Mesenteric fat pad (tissue), 1 donor: Measurements from ENCODE around the gene ANKRD26. TPM values are rescaled to one million over a fixed set of nuclear protein-coding genes. Genes with fewer than 3 reads are reported as not detected.
"Not testable (repeated sequence)": the region's sequence is repeated elsewhere in the genome, so short reads cannot be mapped to it uniquely, and the experiment has no call there.

Experiments
- DNase-seq: peaks from one replicate; pipeline ENCODE4 v3.0.0-alpha.2; 2020; ENCODE audit warnings: low spot score
- long read RNA-seq: library from polyadenylated mRNA; unstranded; transcript quantifications from one replicate; pipeline ENCODE4 v2.0.0, GENCODE V29; 2020
- total RNA-seq: library from RNA; stranded (reverse); fragmentation: NEBNext Ultra II Directional; extraction: Animal tissue kit (Norgen Biotek cat#: 25700); gene quantifications from one replicate; pipeline ENCODE4 v1.2.1, GENCODE V29; 2021
- donor health status: DM: yes; HTN: yes; CAD: no.

The ANKRD26 gene
- 4.1 TPM for total RNA-seq
- long read RNA-seq, partial matches to known transcripts: 10 of 15 reads
- long read RNA-seq, other reads (novel, unspliced or antisense): 5 of 15 reads

DNA sequence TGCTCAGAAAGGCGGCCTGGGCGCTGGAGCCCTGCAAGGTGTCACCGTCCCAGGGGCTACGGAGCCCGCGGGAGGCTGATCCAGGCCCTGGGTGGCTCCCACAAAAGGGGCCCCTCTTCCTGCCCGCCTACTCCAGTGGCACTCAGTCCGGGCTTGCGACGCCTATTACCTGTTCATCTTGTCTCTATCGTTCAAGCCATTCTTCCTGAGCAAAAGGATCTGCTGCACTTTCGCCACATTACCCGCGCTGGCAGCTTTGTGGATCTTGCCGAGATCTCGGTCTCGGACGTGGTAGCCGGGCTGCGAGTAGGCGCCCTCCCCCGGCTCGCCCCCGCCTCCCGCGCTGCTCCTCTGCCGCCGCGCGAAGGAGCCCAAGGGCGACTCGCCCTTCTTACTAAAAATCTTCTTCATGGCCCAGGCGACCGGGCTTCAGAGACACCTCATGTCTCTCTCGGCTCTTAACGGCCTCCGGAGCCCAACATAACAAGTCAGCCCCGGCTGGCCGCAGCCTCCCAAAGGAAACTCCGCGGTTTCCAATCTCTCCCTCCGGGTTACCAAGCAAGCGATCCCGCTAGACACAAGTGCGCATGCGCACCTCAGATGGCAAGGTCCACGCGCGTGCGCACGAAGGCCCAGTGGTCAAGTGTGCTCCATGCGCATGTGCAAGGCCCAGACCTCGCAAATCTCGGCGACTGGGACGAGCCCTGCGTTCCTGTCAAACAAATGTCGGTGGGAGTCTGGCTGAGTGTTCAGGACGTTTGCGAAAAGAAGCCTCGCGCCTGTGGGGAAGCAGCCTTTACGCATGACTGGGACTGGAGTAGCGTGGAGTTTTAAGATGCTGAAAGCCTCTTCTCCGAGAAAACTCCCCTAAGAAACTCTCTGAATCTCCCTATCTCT lies at the start of gene ANKRD26:
ANKRD26 (minus strand) TSS at position 579 of the 897 bp plus-strand sequence; CDS start at position 411, 168 bp downstream.
- peak; percentile 99 for DNase-seq

DNA sequence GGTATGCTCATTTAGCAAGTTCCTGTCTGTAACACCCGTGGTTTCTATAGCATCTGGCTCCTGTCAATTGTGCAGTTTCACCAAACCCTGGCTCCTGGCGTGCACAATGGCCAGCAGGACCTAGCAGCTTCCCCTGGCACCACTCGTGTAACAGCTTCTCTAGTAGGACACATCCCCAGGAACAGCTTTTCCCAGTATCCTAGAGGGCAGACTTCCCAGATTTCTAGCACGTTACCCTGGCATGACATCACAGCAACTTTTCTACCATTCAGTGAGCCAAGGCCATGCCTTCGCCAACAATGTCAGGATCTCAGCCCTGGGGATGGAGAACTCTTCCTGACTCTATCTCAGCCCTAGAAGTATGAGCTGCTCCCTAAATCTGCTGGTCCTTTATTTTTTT lies 47.4 kb upstream of the ANKRD26 start:
- DNase-seq: no peak

DNA sequence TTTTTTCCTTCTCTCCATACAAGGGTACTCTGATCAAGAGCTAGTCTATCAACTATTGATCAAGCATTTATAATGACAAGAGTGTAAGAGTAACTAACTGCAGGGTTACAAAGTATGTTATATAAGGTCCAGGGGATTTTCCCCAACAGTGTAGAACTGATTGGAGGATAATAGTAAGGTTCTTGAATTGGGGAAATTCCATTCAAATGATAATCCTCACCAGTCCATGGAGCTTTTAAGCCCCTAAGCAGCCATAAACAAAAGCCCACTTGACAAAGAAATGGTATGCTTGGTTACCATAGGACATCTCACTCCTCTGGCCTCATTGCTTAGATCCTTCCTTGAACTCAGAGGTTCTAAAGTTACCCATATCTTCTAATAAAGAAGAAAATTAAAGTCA lies 45.6 kb upstream of the ANKRD26 start:
- no peak for DNase-seq

DNA sequence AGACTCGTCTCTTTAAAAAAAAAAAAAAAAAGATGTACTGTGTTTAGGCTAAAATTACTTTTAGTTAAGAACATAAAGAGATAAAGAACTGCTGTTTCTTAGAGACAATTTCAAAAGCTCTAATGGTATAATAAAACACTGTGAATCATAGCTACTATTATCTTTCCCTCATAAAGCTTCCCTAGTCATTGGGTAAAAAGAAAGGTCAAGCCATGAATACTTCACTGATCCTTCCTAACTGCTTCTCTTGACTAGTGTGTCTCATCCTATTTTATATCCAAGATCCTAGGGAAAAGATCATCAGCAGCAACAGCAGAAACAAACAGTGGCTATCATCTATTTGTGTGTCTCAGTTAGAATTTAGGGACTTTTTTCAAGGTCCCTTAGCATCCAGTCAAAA lies 43.4 kb upstream of the ANKRD26 start:
- no peak for DNase-seq

DNA sequence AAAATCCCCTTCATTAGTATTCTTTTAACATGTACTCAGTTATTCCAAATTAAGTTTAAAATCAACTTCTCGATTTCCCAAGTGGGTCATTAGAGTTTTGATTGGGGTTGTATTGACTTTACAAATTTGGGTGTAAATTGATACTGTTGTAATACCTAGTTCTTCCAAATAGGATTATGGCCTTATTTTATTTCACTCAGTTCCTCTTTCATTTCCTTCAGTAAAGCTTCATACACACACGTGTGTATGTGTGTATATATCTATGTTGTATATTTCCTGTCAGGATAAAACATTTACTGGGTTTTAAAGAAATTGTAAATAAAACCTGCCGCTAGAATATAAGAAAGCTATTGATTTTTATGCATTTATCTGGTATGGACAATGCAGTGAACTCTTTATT lies 38.0 kb upstream of the ANKRD26 start:
- no peak for DNase-seq

DNA sequence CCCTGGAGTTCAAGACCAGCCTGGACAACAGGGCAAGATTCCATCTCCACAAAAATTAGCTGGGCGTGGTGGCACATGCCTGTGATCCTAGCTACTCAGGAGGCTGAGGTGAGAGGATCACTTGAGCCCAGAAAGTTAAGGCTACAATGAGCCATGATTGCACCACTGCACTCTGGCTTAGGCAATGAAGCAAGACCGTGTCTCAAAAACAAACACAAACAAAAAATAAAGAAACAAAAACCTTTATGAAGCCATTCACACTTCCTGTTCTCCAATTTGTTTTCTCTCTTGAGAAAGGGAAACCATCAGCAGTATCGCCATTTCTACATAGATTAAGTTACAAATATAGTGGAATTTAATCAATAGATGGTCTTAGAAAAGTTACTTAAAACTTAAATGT lies 34.1 kb upstream of the ANKRD26 start:
- no peak for DNase-seq

DNA sequence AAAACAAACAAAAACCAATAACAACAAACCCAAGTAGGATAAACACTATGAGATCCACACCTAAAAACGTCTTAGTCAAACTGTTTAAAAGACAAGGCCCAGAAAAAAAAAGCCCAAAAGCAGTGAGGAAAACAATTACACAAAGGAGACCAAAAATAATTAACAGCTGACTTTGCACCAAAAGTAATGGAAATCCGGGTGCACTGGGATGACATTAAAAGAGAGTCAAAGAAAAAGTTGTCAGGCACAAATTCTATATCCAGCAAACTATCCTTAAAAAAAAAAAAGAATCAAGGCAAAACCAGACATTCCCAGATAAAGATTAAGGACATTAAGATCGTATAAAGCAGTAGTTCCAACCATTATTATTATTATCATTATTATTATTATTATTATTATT lies 7.9 kb upstream of the ANKRD26 start:
- no peak for DNase-seq

DNA sequence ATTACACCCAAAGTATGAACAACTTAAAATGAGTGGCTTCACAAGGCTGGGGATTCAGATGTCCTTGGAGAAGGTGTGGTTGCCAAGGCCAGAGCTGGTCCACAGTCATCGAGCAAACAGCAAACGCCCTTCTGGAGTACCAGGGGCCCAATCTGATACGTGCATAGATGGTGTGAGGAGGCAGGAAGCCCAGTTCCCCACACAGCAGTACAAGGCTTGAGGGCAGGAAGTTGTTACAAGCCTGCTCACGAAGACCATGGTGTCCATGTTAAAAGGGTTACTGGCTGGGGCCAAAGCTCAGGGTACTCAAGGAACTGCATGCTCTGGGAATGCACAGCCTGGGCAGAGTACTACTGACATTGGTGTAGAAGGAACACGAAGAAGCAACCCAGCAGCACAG lies 4.6 kb upstream of the ANKRD26 start:
- DNase-seq: no peak

DNA sequence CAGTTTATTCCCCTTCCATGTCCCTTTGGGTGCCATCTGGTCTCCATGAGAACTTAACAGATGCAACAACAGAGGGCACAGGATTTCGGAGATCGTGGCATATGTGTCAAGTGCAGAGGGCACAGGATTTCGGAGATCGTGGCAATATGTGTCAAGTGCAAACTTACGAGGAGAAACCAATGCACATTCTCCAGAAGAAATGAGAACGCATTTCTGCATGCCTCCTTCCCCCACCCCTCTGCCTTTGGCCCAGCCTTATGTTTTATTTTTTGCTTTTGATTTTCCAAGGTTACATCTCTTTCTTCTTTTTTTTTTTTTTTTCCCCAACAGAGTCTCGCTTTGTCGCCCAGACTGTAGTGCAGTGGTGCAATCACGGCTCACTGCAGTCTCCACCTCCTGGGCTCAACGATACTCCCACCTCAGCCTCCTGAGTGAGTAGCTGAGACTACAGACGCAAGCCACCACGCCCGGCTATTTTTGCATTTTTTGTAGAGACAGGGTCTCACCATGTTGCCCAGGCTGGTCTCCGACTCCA lies 586 bp upstream of the ANKRD26 start:
- DNase-seq: no peak

DNA sequence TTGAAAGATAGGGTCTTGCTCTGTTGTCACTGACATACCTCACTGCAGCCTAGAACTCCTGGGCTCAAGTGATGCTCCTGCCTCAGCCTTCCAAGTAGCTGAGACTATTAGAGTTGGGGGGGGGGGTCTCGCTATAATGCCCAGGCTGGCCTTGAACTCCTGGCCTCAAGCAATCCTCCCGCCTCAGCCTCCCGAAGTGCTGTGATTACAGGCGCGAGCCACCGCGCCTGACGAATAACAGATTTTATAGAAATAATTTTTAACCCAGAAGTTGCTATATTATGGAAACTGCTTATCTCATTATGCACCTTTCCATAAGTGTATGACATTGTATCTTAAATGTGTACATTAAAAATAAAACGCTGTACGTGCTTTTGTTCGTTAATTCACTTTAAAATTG lies 846 bp downstream of the ANKRD26 start:
- DNase-seq: no peak

DNA sequence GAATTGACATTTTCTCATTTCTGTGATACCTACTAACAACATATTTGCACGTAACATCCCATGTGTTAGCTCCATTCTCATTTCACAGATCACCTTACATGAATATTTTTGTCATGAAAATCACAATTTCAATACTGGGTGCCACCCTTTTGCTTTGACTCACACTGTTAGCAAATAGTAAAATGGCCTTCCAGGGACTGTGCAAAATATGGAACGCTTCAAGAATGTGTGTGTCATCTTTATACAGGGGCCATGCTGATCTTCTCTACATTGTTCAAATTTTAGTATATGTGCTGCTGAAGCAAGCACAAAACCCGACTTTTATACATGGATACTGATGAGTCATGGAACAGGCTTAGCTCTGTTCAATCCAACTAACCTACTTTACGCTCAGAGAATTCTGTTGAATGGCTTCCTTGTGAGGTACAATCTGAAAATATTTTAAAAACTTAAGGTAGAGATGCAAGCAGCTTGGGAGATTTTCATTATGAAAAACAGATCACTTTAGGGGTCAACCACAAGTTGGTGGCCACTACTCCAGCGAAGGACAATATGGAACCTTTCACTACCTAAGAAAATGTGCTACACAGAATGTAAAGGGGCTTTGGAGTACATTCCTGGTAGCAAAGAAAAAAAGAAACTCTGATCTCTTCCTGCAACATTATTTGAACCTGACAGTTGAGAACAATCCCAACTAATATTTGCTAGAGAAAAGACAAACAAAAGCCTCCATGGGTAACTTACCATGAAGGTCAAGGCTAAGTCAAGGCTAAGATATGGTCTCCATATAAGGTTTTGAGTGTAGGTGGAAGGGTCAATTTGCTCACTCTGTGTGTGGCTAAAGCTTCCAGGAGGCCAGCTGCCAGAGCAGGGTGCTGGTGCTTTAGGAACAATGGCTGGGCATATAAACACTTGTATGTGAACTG lies 11.9 kb downstream of the ANKRD26 start:
- no peak for DNase-seq

DNA sequence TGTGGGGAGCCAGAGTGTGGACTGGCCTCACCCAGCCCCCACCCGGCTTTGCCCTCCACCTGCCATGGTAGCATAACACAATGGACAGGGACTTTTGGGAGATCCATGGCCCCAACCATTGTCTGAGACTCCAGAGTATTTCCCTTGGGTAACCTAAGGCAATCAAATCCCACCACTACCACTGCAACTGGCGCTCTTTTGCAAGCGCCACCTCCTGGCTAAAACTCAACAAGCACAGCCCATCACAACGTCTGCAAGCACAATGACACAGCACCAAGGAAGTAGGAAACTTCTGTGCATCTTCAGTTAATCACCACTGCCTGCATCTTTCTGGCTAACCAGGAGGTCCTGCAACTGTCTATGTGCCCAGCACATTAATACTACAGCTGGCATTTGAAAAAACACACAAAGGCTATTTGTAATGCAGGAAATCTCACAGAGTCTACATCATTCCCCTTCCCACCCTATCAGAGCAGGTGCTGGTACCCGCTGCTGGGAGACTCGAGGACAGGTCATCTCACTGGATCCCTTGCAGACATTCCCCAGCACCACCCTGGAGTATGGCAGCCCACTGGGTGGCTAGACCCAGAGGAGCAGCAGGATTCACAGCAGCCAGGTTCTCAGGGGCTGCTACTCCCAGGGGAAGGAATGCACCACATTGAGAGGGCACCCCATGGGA lies 27.7 kb downstream of the ANKRD26 start:
- no peak for DNase-seq

DNA sequence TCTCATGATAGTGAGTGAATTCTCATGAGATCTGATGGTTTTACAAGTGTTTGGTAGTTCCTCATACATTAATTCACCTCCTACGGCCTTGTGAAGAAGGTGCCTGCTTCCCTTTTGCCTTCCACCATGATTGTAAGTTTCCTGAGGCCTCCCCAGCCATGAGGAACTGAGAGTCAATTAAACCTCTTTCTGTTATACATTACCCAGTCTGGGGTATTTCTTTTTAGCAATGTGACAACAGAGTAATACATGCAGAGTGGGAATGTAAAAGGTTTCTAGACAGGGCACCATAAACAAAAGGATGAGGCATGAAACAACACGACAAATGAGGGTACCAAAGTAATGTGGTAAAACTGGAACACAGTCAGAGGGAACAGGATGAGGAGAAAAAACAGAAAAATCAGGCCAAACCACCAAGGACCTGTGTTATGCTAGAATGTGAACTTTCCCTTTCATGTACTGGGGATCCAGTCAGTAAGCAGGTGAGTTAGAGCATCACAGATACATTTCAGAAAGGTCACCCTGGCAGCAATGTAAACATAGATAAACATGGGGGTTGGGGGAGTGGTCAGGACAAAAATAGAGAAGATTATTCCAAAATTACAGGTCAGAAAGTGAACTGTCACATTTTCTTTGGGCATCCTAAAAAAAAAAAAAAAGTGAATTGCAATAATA lies 31.9 kb downstream of the ANKRD26 start:
- no peak for DNase-seq

DNA sequence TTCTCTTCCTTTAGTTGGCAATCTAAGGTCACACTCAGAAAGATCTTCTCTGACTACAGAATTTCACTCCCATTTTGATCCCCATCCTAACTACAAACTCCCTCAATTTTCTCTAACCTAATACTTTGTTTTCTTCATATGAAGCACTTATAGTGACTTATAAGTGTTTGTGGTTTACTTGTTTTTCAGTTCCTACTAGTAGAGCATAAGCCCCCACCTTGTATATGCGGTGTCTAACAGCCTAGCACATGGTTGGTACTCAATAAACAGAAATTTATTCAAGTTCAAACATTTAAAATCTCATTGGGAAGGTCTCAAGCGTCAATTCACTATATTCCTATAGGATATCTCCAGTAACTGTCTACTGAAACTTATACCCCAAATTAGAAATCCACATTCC lies 35.2 kb downstream of the ANKRD26 start:
- no peak for DNase-seq

DNA sequence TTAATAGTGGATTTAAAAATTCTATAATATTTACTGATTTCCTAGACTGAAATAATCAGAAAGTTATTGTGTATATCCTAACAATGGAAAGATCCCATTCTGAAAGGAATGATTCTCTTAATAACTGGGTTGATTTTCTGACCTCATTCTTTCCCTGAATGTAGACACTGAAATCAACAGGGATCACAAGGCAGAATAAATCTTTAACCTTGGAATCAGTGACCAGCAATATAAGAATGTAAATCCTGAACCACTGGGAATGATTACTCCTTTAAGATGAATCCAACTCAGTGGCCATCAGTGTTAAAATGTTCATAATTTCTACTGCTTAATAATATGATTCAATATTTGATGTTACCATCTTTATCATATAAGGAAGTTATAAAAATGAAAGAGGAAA lies 47.6 kb downstream of the ANKRD26 start:
- DNase-seq: no peak

DNA sequence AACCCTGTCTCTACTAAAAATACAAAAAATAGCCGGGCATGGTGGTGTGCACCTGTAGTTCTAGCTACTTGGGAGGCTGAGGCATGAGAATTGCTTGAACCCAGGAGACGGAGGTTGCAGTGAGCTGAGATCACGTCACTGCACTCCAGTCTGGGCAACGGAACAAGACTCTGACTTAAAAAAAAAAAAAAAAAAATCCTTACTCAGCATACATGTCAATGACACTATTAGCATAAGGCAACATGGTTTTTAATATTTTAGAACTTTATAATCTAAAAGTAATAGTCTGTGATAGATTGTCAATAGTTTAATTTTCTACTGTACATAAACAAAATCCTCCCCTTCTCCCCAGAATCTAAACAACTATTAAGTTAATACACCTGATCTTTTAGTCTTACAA lies 55.0 kb downstream of the ANKRD26 start:
- DNase-seq: not testable (repeated sequence)

DNA sequence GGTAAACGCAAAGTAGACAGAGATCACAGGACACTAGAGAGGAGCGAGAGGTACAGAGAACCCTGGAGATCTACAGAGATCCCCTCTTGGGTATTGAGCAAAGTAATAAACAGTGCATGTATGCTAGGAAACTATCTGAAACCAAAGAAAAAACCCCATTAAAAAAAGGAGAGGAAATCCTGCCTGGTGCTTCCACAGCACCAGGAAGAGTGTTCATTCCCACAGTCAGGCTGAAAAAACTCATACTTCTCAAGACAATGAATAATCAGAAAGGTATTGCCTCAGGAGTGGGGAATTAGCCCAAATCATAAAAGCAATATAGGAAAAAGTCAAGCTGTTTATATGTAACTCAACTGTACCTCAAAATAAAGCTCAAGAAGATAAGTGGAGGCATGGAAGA lies 59.1 kb downstream of the ANKRD26 start:
- no peak for DNase-seq

DNA sequence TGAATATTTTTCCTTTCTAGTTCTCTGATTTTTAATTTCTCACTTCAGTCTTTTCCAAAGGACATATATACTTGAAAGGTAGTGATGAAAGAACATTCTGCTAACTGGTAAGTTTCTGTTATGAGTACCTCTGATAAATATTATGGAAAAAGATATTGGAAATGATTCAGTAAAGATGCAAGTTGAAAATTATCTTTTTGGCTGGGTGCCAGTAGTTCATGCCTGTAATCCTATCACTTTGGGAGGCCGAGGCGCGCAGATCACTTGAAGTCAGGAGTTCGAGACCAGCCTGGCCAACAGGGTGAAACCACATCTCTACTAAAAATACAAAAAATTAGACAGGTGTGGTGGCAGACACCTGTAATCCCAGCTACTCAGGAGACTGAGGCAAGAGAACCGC lies 62.1 kb downstream of the ANKRD26 start:
- DNase-seq: no peak

DNA sequence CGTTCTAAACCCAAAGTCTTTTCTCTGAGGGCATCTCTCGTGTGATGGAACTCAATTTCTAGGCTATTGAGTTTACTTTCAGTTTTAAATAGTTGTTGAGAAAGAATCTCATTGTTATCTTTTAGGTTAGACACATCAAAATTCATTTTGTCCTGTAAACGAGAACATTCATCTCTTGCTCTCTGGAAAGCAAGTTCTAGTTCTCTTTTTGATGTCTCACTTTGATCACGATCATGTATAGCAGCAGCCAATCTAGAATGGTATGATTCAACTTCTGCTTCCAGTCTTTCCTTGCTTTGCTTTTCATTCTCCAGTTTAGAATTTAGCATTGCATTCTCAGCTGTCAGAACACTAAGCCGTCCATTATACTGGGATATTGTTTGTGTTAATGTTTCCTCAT lies 65.1 kb downstream of the ANKRD26 start:
- DNase-seq: no peak

DNA sequence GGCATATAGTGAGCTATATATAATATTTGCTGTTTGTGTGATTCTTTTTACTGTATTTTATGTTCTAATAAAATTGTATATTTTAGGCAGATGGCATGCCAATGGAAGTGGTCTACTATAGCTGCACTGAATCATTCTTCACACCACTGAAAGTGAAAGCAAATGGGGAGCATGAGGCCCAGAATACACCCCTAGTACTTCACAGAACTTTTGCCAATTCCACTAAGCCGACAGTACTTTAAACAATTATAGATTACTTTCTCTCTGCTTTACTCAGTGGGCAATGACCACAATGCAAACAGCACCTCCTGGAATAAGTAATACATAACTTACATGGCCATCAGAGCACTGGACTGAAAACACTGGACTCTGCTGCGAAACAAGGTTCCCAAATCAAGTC lies 70.2 kb downstream of the ANKRD26 start:
- DNase-seq: no peak

DNA sequence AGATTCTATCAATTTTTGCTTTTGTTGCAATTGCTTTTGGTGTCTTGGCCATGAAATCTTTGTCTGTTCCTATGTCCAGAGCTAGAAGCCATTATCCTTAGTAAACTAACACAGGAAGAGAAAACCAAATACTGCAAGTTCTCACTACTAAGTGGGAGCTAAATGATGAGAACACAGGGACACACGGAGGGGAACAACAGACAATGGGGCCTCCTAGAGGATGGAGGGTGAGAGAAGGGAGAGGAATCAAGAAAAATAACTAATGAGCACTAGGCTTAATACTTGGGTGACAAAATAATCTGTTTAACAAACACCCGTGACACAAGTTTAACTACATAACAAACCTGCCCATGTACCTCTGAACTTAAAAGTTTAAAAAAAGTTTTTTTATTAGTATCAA lies 78.2 kb downstream of the ANKRD26 start:
- DNase-seq: no peak
